CD4-positive, alpha-beta T cell treated with Interleukin-4 for 1 hour (primary cell): ENCODE results near the gene ART1.
A peak's percentile ranks its signal among the peaks of the same experiment; 100 is the strongest.
"Not testable (repeated sequence)": the region's sequence is repeated elsewhere in the genome, so short reads cannot be mapped to it uniquely, and the experiment has no call there.

Experiments
- DNase-seq, 2 donors: peaks; one replicate each; pipeline ENCODE4 v3.0.0-alpha.2; 2020 to 2022

ART1 gene

GRCh38 chr11:3632070-3632660 is 12.8 kb upstream of the ART1 start:
- no peak for DNase-seq

DNA sequence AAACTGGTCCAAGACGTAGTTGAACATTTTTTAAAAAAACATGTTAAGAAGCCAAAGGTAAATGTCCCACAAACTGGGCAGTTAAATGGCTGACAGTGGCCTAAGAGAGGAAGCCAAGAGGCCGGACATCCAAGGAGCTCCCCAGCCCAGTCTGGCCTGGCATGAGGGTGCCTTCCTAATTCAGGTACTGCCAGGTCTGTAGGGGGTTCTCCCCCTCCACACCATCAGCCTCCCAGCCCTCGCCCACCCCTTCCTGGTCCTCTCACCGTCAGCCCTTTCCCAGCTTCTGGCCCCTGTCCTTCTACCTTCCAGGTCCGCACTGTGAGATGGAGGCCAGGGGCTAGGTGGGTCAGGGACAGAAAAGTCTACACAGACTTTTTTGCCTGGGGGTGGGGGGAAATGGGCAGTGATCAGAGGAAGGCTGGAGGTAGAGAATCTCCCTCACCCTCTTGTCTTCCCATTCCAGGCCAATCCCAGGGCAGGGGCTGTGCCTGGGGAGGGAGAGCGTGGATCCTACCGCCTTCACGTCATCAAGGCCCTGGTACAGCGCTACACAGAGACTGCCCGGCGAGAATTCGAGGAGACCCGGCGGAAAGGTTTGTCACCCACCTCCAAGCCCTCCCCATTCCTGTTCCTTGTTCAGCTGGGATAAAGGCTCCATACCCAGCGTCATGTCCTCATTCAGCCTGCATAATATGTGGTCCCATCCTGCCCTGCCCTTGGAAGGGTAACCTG is 9.1 kb upstream of the ART1 start:
- DNase-seq: no peak

DNA sequence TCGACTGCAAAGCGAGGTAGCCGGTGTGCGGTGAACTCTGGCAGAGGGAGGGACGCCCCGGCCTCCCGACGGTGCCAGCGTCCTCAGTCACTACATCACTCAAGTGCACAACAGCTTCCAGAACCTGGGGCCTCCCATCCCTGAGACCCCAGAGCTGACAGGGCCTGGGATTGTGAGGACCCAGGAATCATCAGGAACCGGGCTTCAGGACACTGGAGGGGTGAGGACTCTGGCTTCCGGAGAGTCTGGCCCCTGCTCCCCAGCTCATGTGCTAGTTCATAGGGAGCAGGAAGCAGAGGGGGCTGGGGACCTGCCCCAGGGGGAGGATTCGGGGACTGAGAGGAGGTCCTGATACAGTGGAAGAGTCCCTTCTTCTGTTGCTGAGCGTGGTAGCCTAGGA is 7.7 kb upstream of the ART1 start:
- no peak for DNase-seq

DNA sequence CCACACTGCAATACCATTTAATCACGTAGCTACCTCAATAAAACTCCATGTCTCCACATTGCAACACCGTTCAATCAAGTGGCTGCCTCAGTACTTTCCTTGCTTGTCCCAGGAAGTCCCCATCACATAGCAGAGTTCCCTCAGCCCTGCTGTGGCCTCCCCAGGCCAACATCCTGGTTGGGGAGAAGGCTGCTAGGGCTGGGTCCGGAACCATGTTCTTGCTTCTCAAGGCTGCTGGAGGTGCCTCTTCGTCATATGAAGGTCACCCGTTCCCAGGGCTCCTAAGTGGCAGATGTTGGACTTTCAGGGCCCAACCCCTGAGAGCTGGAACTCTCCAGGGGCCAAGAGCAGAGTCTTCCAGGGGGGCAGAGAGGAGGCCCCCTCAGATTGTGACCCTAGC is 6.4 kb upstream of the ART1 start:
- no peak for DNase-seq

- no peak for DNase-seq
Measured at GRCh38 chr11:3639841-3640240, 5.1 kb upstream of the ART1 start.

GRCh38 chr11:3641191-3641590 is 3.7 kb upstream of the ART1 start:
- DNase-seq: no peak

GRCh38 chr11:3641701-3642070 is 3.2 kb upstream of the ART1 start, which contains the start of gene ART5:
ART5 (minus strand) TSS chr11:3641992; CDS start chr11:3641862, 130 bp downstream.
- no peak for DNase-seq

DNA sequence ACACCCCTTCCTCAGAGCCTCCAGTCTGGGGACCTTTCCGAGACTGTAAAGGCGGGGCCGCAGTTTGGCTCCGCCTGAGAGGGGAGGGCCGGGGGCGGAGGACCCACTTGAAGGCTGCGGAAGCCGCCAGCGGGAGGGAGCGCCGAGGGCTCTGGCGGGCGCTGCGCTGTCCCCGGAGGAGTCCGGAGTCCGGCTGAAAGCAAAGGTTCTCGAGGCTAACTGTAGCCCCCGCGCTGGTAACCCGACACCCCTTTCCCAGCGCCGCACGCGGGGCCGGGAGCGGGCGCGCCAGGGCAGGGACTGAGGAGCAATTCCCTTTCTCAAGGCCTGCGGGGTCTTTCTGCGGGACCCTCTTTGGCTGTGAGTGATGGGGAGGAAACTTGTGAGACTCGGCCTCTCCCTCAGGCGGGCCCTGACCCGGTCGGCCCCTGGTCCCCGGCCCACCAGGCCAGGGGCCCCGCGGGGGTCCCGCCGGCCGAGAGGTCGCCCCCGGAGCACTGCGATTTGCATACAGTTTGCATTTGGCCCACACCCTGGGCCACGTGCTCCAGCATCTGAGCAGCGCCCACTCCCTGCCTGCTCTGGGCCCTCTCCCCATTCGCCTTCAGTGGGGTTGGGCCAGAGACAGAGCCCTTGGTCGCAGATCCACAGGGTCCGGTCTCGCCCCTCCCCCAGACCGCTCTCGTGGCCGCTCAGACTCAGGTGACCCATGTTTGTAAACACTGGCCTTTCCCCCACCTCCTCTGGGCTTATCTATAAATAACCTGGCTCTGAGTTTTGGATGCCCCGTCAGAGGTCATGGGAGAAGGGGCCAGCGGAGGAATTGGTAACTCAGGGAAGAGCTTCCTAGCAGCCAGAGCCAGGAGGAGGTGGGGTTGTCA is 2.6 kb upstream of the ART1 start:
- peak; percentile 82 to 84 for DNase-seq

- not testable (repeated sequence) for DNase-seq
Measured at GRCh38 chr11:3643102-3643546, 1.8 kb upstream of the ART1 start.

DNA sequence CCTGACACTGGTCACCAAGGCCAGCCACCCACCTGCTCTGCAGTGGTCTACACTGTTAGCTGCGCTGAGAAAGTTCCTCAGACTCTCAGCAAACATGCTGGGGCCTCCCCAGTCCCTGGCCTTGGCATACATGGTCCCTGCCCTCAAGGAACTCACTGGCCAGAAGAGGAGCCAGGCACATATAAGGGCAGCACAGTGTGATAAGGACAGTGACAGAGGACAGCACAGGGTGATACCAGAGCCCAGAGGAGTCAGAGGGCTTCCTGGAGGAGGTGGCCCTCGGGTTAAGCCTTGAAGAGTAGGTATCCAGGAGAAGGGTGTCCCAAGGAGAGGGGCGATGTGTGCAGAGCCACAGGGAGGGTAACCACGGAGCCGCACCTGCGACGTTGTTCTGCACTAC is 624 bp downstream of the ART1 start:
- DNase-seq: no peak

GRCh38 chr11:3648843-3649242 is 3.9 kb downstream of the ART1 start:
- DNase-seq: not testable (repeated sequence)

GRCh38 chr11:3649374-3649773 is 4.4 kb downstream of the ART1 start:
- not testable (repeated sequence) for DNase-seq

GRCh38 chr11:3652514-3652913 is 7.6 kb downstream of the ART1 start:
- not testable (repeated sequence) for DNase-seq

DNA sequence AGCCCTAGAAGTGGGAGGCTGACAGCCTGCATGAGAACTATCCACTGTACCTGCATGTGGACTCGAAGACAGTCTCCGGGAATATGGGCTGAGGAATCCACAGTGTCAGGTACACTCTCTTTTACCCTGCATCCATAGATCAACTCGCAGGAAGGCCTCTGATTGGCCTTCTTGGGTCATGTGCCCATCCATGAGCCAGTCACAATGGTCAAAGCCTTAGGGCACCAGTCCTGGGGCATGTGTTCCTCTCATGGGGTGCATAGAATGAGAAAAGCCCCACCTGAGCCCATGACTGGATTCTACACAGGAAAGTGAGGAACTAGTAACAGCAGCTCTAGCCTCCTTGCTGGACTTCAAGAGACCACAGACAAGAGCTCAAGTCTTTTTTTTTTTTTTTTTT is 10.6 kb downstream of the ART1 start:
- DNase-seq: no peak

DNA sequence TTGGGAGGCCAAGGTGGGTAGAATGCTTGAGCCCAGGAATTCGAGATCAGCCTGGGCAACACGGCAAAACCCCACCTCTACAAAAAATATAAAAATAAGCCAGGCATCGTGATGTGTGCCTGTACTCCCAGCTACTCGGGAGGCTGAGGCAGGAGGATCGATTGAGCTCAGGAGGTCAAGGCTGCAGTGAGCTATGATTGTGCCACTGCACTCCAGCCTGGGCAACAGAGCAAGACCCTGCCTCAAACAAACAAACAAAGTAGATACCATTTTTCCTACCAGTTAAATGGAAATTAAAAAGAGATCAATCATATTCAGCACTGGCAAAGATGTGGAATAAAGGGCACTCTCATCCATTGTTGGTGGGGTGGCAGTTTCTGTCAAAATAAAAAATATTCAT is 12.4 kb downstream of the ART1 start:
- DNase-seq: not testable (repeated sequence)

DNA sequence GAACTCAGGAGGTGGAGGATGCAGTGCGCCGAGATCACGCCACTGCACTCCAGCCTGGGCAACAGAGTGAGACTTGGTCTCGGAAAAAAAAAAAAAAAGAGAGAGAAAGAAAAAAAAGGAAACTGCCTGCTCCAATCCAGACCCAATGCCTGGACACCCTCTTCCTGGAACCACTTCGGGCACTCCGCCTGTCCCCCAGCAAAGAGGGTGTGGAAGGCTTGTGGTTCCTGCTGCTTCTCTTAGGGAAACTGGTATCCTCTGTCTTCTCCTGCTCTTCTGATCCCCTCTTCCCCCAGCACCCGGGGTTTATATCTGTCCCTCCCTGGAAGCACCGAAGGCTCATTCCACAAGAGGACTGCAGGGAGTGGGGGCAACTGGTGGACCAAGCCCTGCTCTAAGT is 13.3 kb downstream of the ART1 start:
- no peak for DNase-seq

- DNase-seq: no peak
Measured at GRCh38 chr11:3659595-3660515, 14.9 kb downstream of the ART1 start.

DNA sequence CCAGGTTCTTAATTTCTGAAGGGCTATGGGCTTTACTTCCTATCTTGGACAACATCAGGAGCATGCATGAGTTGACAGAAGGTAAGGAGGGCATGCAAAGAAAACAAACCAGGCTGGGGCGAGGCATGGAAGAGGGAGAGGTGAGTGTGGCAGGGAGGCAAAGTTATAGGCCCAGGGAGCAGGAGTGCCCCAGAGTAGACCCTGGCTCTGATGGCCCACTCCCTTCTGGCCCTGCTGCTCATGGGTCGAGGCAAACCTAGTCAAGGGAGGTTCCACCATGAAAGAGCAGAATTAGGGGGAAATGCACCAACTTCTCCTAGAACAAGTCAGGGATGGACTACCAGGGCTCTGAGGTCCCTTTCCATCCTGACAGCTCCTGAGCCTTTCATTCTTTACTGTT is 16.0 kb downstream of the ART1 start:
- no peak for DNase-seq

GRCh38 chr11:3662856-3663255 is 17.9 kb downstream of the ART1 start:
- DNase-seq: no peak

GRCh38 chr11:3664032-3664630 is 19.2 kb downstream of the ART1 start:
- DNase-seq: no peak

GRCh38 chr11:3665336-3666022 is 20.6 kb downstream of the ART1 start:
- no peak for DNase-seq
